Peyer's patch (tissue), 4 donors: ENCODE data around the gene ANKRD55.

Source experiments
- POLR2A ChIP-seq, 2 donors: fragments of 450-650 bp; IDR thresholded peaks; one replicate each; pipeline ENCODE4 v1.5.1; 2017; ENCODE audit warnings: antibody characterized with exemption in 2 of 2, mild to moderate bottlenecking in 2 of 2, moderate library complexity in 2 of 2
- TF ChIP-seq, protein P1 (sequence below), 6 experiments: fragments of 450-650 bp in 4 of 6; fragments of 200-600 bp in 2 of 6; sonication (generic) in 1 of 6; IDR thresholded peaks; one replicate each; pipeline ENCODE4 v1.5.1; 2017 to 2019; ENCODE audit warnings: antibody characterized with exemption in 6 of 6, mild to moderate bottlenecking in 3 of 6, moderate library complexity in 1 of 6

DNA sequence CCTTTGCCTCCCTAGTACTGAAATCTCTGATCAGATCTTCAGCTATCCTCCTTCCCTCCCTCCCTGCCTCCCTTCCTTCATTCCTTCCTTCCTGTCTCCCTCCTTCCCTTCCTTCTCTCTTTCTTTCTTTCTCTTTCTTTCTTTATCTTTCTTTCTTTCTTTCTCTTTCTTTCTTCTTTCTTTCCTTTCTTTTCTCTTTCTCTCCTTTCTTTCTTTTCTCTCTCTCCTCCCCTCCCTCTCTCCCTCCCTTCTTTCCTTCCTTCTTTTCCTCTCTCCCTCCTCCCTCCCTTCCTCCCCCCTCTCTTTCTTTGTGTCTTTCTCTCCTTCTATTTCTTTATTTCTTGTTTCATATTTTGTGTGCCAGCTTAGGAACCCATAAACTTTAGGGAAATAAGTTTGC is 23.9 kb upstream of the ANKRD55 start:
- TF ChIP-seq POLR2A (IDR thresholded peaks at IDR 0.05), result no peak
- TF ChIP-seq, protein P1, sequence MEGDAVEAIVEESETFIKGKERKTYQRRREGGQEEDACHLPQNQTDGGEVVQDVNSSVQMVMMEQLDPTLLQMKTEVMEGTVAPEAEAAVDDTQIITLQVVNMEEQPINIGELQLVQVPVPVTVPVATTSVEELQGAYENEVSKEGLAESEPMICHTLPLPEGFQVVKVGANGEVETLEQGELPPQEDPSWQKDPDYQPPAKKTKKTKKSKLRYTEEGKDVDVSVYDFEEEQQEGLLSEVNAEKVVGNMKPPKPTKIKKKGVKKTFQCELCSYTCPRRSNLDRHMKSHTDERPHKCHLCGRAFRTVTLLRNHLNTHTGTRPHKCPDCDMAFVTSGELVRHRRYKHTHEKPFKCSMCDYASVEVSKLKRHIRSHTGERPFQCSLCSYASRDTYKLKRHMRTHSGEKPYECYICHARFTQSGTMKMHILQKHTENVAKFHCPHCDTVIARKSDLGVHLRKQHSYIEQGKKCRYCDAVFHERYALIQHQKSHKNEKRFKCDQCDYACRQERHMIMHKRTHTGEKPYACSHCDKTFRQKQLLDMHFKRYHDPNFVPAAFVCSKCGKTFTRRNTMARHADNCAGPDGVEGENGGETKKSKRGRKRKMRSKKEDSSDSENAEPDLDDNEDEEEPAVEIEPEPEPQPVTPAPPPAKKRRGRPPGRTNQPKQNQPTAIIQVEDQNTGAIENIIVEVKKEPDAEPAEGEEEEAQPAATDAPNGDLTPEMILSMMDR (IDR thresholded peaks at IDR 0.05), result no peak
